HL-60 (cell line): ENCODE measurements around the gene CPN2.

Source experiments
- SPI1 ChIP-seq: IDR thresholded peaks from 2 replicates; pipeline ENCODE4 v1.6.1; 2012; ENCODE audit warnings: low read depth, mild to moderate bottlenecking, borderline replicate concordance
- TF ChIP-seq, protein P1 (sequence below): IDR thresholded peaks from one replicate; pipeline ENCODE4 v1.5.1; 2011; ENCODE audit warnings: low read length, control low read depth, inconsistent platforms; ENCODE audit not compliant: insufficient read depth

- TF ChIP-seq, protein P1, sequence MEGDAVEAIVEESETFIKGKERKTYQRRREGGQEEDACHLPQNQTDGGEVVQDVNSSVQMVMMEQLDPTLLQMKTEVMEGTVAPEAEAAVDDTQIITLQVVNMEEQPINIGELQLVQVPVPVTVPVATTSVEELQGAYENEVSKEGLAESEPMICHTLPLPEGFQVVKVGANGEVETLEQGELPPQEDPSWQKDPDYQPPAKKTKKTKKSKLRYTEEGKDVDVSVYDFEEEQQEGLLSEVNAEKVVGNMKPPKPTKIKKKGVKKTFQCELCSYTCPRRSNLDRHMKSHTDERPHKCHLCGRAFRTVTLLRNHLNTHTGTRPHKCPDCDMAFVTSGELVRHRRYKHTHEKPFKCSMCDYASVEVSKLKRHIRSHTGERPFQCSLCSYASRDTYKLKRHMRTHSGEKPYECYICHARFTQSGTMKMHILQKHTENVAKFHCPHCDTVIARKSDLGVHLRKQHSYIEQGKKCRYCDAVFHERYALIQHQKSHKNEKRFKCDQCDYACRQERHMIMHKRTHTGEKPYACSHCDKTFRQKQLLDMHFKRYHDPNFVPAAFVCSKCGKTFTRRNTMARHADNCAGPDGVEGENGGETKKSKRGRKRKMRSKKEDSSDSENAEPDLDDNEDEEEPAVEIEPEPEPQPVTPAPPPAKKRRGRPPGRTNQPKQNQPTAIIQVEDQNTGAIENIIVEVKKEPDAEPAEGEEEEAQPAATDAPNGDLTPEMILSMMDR, result no peak
- TF ChIP-seq SPI1, result no peak
Observed at GRCh38 chr3:194306771-194307640, 44.1 kb downstream of the CPN2 start.
